ENCODE measurements around the gene RAB8B.

The RAB8B gene

DNA sequence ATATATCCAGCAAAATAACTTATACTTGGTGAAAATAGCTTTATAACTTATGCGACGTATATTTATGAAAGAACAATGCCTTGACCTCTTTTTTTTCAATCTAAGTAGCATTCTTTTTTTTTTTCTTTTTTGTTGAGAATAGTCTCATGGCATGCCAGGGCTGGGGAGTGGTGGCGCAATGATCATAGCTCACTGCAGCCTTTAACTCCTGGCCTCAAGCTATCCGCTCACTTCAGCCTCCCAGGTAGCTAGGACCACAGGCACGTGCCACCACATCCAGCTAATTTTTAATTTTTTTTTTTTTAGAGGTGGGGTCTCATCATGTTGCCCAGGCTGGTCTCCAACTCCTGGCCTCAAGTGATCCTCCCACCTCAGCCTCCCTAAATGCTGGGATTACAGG lies 43.5 kb downstream of the RAB8B start:
- Histone ChIP-seq H3K4me2 (ENCODE audit: insufficient read depth, low read length, poor library complexity, severe bottlenecking) (no peak overlapping the region), H2AK5ac (ENCODE audit: low read depth, low read length) (no peak overlapping the region), H3K27ac (replicated peaks; ENCODE audit: low read length) (no peak overlapping the region), H3K4ac (ENCODE audit: low read length) (no peak overlapping the region), H3K36me3 (replicated peaks in 1 of 2; ENCODE audit: control insufficient read depth in 2 of 2, insufficient read depth in 2 of 2, low read length in 2 of 2) (no peaks in the 10 kb centered on the region), H2AFZ (ENCODE audit: low read length) (no peak overlapping the region), H3K14ac (ENCODE audit: low read length) (no peak overlapping the region), H2BK15ac (ENCODE audit: low read length) (no peak overlapping the region), H4K8ac (ENCODE audit: low read depth, low read length) (no peak overlapping the region), H4K91ac (ENCODE audit: low read depth, low read length, poor library complexity) (no peak overlapping the region), H2BK5ac (ENCODE audit: low read length) (no peak overlapping the region), H2BK120ac (ENCODE audit: low read depth, low read length) (no peak overlapping the region), H3K79me1 (ENCODE audit: low read depth, low read length) (peaks cover 2% of the 10 kb centered on the region), H3K9ac (ENCODE audit: low read depth, low read length, poor library complexity) (no peak overlapping the region), H3K27me3 (ENCODE audit: control insufficient read depth in 3 of 3, insufficient read depth in 3 of 3, low read depth in 1 of 3, low read length in 3 of 3) (no peaks in the 10 kb centered on the region), H3K4me1 (ENCODE audit: control insufficient read depth in 2 of 2, insufficient read depth in 1 of 2, low read depth in 1 of 2, low read length in 2 of 2) (peaks cover 9% of the 10 kb centered on the region in 2 donors), H3K23ac (ENCODE audit: low read depth, low read length, poor library complexity) (no peak overlapping the region), H3K4me3 (ENCODE audit: low read length in 2 of 2) (no peak overlapping the region), H3K18ac (ENCODE audit: low read length) (no peak overlapping the region), H3K9me3 (replicated peaks in 1 of 2; ENCODE audit: control insufficient read depth in 2 of 2, insufficient read depth in 1 of 2, low read depth in 1 of 2, low read length in 2 of 2) (peaks cover 0 to 11% of the 10 kb centered on the region in 2 donors), H2BK12ac (ENCODE audit: low read length) (no peak overlapping the region)
- no CpG with 5 or more reads among the region's 5 CpGs for WGBS, 2 donors (ENCODE audit: extremely low coverage in 2 of 2, insufficient read length in 2 of 2, insufficient replicate concordance in 1 of 2)
- DNase-seq (ENCODE audit: low spot score) = no peak

DNA sequence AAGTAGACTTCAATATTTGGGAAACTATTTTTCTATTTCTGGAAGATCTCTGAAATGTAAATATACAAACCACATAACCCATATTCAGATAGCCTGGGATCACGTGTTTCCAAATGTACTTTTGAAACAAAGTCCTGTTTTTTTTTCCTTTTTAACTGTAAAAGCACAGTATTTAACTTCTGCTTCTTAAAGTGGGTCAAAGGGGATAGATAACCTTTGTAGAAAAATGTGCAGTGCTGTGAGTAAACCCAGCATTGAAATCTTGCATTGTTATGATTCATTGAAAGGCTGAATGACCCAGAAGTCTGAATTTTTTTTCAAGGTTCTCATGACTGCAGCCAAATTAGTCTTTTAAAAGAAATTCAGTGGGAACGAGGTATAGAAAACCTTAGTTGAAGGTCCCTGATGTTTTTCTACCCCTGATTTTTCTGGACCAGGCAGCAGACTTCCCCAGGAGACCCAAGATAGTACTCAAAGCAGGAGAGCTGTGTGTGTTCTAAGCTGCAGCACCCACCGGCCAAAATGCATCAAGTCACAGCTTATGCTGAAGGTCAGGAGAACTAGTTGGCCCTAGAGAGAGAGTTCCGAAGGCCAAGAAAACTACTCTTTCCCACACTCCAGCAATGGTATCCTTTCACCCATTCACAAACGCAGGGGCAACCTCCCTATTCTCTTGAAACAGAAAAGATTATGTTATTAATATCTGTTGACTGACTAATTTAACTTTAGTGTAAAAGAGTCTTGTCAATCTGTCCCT lies 44.4 kb downstream of the RAB8B start:
- H3K9ac ChIP-seq (ENCODE audit: low read depth, low read length, poor library complexity) = no peak overlapping the region
- H3K27me3 ChIP-seq (ENCODE audit: control insufficient read depth in 3 of 3, insufficient read depth in 3 of 3, low read depth in 1 of 3, low read length in 3 of 3) = no peaks in the 10 kb centered on the region
- no peak overlapping the region for H3K18ac ChIP-seq (ENCODE audit: low read length)
- no peak overlapping the region for H2BK12ac ChIP-seq (ENCODE audit: low read length)
- H2BK120ac ChIP-seq (ENCODE audit: low read depth, low read length) = no peak overlapping the region
- no peak overlapping the region for H3K14ac ChIP-seq (ENCODE audit: low read length)
- H3K23ac ChIP-seq (ENCODE audit: low read depth, low read length, poor library complexity) = no peak overlapping the region
- no peak overlapping the region for H2BK5ac ChIP-seq (ENCODE audit: low read length)
- no peak overlapping the region for H2AFZ ChIP-seq (ENCODE audit: low read length)
- WGBS, 2 donors (ENCODE audit: extremely low coverage in 2 of 2, insufficient read length in 2 of 2, insufficient replicate concordance in 1 of 2) = no CpG with 5 or more reads among the region's 5 CpGs
- peak overlapping the region; percentile 31 for H3K27ac ChIP-seq (replicated peaks; ENCODE audit: low read length)
- no peak overlapping the region for H3K4me3 ChIP-seq (ENCODE audit: low read length in 2 of 2)
- no peak overlapping the region for H4K91ac ChIP-seq (ENCODE audit: low read depth, low read length, poor library complexity)
- no peak overlapping the region for H4K8ac ChIP-seq (ENCODE audit: low read depth, low read length)
- no peaks in the 10 kb centered on the region for H3K36me3 ChIP-seq (replicated peaks in 1 of 2; ENCODE audit: control insufficient read depth in 2 of 2, insufficient read depth in 2 of 2, low read length in 2 of 2)
- H2AK5ac ChIP-seq (ENCODE audit: low read depth, low read length) = no peak overlapping the region
- H3K9me3 ChIP-seq (replicated peaks in 1 of 2; ENCODE audit: control insufficient read depth in 2 of 2, insufficient read depth in 1 of 2, low read depth in 1 of 2, low read length in 2 of 2) = peaks cover 0 to 15% of the 10 kb centered on the region in 2 donors
- peaks cover 9% of the 10 kb centered on the region in 2 donors for H3K4me1 ChIP-seq (ENCODE audit: control insufficient read depth in 2 of 2, insufficient read depth in 1 of 2, low read depth in 1 of 2, low read length in 2 of 2)
- DNase-seq (ENCODE audit: low spot score) = no peak
- peaks cover 2% of the 10 kb centered on the region for H3K79me1 ChIP-seq (ENCODE audit: low read depth, low read length)
- no peak overlapping the region for H3K4ac ChIP-seq (ENCODE audit: low read length)
- H2BK15ac ChIP-seq (ENCODE audit: low read length) = no peak overlapping the region
- no peak overlapping the region for H3K4me2 ChIP-seq (ENCODE audit: insufficient read depth, low read length, poor library complexity, severe bottlenecking)

DNA sequence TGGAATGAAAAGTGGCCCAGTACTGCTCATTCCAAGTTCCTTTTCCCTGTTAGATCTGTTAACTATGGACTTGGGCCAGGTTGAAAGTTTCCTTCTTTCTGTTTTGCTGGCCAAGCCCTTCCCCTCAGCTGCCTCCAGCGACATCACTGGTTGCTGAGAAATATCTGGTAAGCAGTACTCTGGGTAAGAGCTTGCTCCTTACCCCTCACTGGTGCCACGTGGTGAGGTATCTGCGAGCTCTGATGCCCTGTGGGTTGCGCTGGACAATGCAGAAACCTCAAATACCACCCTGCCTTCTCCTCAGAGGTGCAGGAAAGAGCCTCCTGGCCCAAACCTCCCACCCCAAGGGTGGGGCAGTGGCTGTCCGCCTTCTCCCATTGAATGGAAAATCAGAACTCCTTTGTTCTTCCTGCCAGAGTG lies 45.1 kb downstream of the RAB8B start:
- Histone ChIP-seq H3K14ac (ENCODE audit: low read length) (no peak overlapping the region), H2AK5ac (ENCODE audit: low read depth, low read length) (no peak overlapping the region), H4K8ac (ENCODE audit: low read depth, low read length) (no peak overlapping the region), H4K91ac (ENCODE audit: low read depth, low read length, poor library complexity) (no peak overlapping the region), H2BK15ac (ENCODE audit: low read length) (peak overlapping the region; percentile 0), H2BK120ac (ENCODE audit: low read depth, low read length) (no peak overlapping the region), H3K27me3 (ENCODE audit: control insufficient read depth in 3 of 3, insufficient read depth in 3 of 3, low read depth in 1 of 3, low read length in 3 of 3) (no peaks in the 10 kb centered on the region), H3K18ac (ENCODE audit: low read length) (no peak overlapping the region), H3K4ac (ENCODE audit: low read length) (no peak overlapping the region), H3K23ac (ENCODE audit: low read depth, low read length, poor library complexity) (no peak overlapping the region), H3K27ac (replicated peaks; ENCODE audit: low read length) (no peak overlapping the region), H2AFZ (ENCODE audit: low read length) (no peak overlapping the region), H3K4me1 (ENCODE audit: control insufficient read depth in 2 of 2, insufficient read depth in 1 of 2, low read depth in 1 of 2, low read length in 2 of 2) (peaks cover 7 to 9% of the 10 kb centered on the region in 2 donors), H2BK5ac (ENCODE audit: low read length) (no peak overlapping the region), H3K4me3 (ENCODE audit: low read length in 2 of 2) (no peak overlapping the region), H2BK12ac (ENCODE audit: low read length) (no peak overlapping the region), H3K36me3 (replicated peaks in 1 of 2; ENCODE audit: control insufficient read depth in 2 of 2, insufficient read depth in 2 of 2, low read length in 2 of 2) (no peaks in the 10 kb centered on the region), H3K79me1 (ENCODE audit: low read depth, low read length) (peaks cover 2% of the 10 kb centered on the region), H3K4me2 (ENCODE audit: insufficient read depth, low read length, poor library complexity, severe bottlenecking) (no peak overlapping the region), H3K9me3 (replicated peaks in 1 of 2; ENCODE audit: control insufficient read depth in 2 of 2, insufficient read depth in 1 of 2, low read depth in 1 of 2, low read length in 2 of 2) (peaks cover 0 to 15% of the 10 kb centered on the region in 2 donors), H3K9ac (ENCODE audit: low read depth, low read length, poor library complexity) (no peak overlapping the region)
- no CpG with 5 or more reads among the region's 5 CpGs for WGBS, 2 donors (ENCODE audit: extremely low coverage in 2 of 2, insufficient read length in 2 of 2, insufficient replicate concordance in 1 of 2)
- no peak for DNase-seq (ENCODE audit: low spot score)

DNA sequence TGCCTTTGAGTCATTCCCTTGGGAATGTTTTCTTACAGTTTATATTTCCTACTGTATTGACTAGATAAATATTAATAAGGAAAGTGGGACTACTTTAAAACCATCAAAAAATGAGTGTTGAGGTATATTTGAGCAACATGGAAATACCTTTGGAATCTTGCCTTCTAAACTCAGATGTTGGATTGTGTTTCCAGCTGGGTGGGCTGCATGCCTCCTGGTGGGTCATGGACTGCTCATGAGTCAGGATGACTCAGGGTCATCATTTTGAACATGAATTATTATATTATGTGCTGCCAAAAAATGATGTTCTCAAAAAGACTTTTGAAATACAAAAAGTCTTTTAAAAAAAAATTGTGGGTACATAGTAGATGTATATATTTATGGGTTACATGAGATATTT lies 46.9 kb downstream of the RAB8B start:
- Histone ChIP-seq H3K27me3 (ENCODE audit: control insufficient read depth in 3 of 3, insufficient read depth in 3 of 3, low read depth in 1 of 3, low read length in 3 of 3) (no peaks in the 10 kb centered on the region), H3K4ac (ENCODE audit: low read length) (no peak overlapping the region), H3K4me2 (ENCODE audit: insufficient read depth, low read length, poor library complexity, severe bottlenecking) (no peak overlapping the region), H3K23ac (ENCODE audit: low read depth, low read length, poor library complexity) (no peak overlapping the region), H4K91ac (ENCODE audit: low read depth, low read length, poor library complexity) (no peak overlapping the region), H3K18ac (ENCODE audit: low read length) (no peak overlapping the region), H2AK5ac (ENCODE audit: low read depth, low read length) (no peak overlapping the region), H4K8ac (ENCODE audit: low read depth, low read length) (no peak overlapping the region), H2AFZ (ENCODE audit: low read length) (no peak overlapping the region), H2BK120ac (ENCODE audit: low read depth, low read length) (no peak overlapping the region), H3K36me3 (replicated peaks in 1 of 2; ENCODE audit: control insufficient read depth in 2 of 2, insufficient read depth in 2 of 2, low read length in 2 of 2) (no peaks in the 10 kb centered on the region), H3K4me1 (ENCODE audit: control insufficient read depth in 2 of 2, insufficient read depth in 1 of 2, low read depth in 1 of 2, low read length in 2 of 2) (peaks cover 7 to 13% of the 10 kb centered on the region in 2 donors), H3K9me3 (replicated peaks in 1 of 2; ENCODE audit: control insufficient read depth in 2 of 2, insufficient read depth in 1 of 2, low read depth in 1 of 2, low read length in 2 of 2) (peaks cover 0 to 15% of the 10 kb centered on the region in 2 donors), H2BK15ac (ENCODE audit: low read length) (no peak overlapping the region), H3K27ac (replicated peaks; ENCODE audit: low read length) (no peak overlapping the region), H3K79me1 (ENCODE audit: low read depth, low read length) (peaks cover 2% of the 10 kb centered on the region), H2BK12ac (ENCODE audit: low read length) (no peak overlapping the region), H3K14ac (ENCODE audit: low read length) (no peak overlapping the region), H3K4me3 (ENCODE audit: low read length in 2 of 2) (no peak overlapping the region), H2BK5ac (ENCODE audit: low read length) (no peak overlapping the region), H3K9ac (ENCODE audit: low read depth, low read length, poor library complexity) (no peak overlapping the region)
- DNase-seq (ENCODE audit: low spot score) = no peak

Data from neuronal stem cell (in vitro differentiated cells).